Measurements from ENCODE around the gene TAPBP. TPM values are rescaled to one million over a fixed set of nuclear protein-coding genes. Genes with fewer than 3 reads are reported as not detected.
"Not testable (repeated sequence)": the region's sequence is repeated elsewhere in the genome, so short reads cannot be mapped to it uniquely, and the experiment has no call there.

Gene TAPBP
- total and polyA plus RNA-seq, 4 donors, result 12.5 to 113 (median 54.3) TPM

- ATAC-seq (ENCODE audit: low FRiP score) (no peak), DNase-seq (peak in 1 of 2 donors; percentile 16)
- Histone ChIP-seq H3K4me3 (ENCODE audit: low read length in 2 of 2) (no peak overlapping the region), H3K9me3 (ENCODE audit: control insufficient read depth, low read length) (no peaks in the 10 kb centered on the region), H3K36me3 (ENCODE audit: control insufficient read depth in 1 of 2, insufficient read depth in 2 of 2, low read length in 1 of 2) (no peaks in the 10 kb centered on the region), H3K4me1 (ENCODE audit: control insufficient read depth in 1 of 2, insufficient read depth in 2 of 2, low read length in 2 of 2) (no peaks in the 10 kb centered on the region), H3K27ac (ENCODE audit: low read depth in 1 of 2, low read length in 2 of 2) (no peak overlapping the region), H3K27me3 (ENCODE audit: control insufficient read depth in 1 of 2, insufficient read depth in 2 of 2, low read length in 1 of 2) (no peaks in the 10 kb centered on the region)
- intact Hi-C loops (cut with DNase I), result no loop called here
- WGBS, 2 donors, result 92 to 93% methylated on average over 22 of the region's 22 CpGs
Observed at GRCh38 chr6:33286946-33287914, 26.6 kb downstream of the TAPBP start.

- H3K27me3 ChIP-seq (ENCODE audit: control insufficient read depth in 1 of 2, insufficient read depth in 2 of 2, low read length in 1 of 2); intact Hi-C loops (cut with DNase I); DNase-seq; ATAC-seq (ENCODE audit: low FRiP score); H3K9me3 ChIP-seq (ENCODE audit: control insufficient read depth, low read length); H3K27ac ChIP-seq (ENCODE audit: low read depth in 1 of 2, low read length in 2 of 2); H3K4me3 ChIP-seq (ENCODE audit: low read length in 2 of 2); H3K4me1 ChIP-seq (ENCODE audit: control insufficient read depth in 1 of 2, insufficient read depth in 2 of 2, low read length in 2 of 2); H3K36me3 ChIP-seq (ENCODE audit: control insufficient read depth in 1 of 2, insufficient read depth in 2 of 2, low read length in 1 of 2): not testable (repeated sequence)
- WGBS, 2 donors, result 85 to 88% methylated on average over 4 of the region's 4 CpGs
Observed at GRCh38 chr6:33285214-33285613, 28.7 kb downstream of the TAPBP start.

- H3K27ac ChIP-seq (ENCODE audit: low read depth in 1 of 2, low read length in 2 of 2), result no peak overlapping the region
- H3K4me3 ChIP-seq (ENCODE audit: low read length in 2 of 2), result no peak overlapping the region
- no peaks in the 10 kb centered on the region for H3K9me3 ChIP-seq (ENCODE audit: control insufficient read depth, low read length)
- ATAC-seq (ENCODE audit: low FRiP score) (no peak), DNase-seq (no peak)
- 74 to 77% methylated on average over 6 of the region's 6 CpGs for WGBS, 2 donors
- intact Hi-C loops (cut with DNase I), result no loop called here
- H3K27me3 ChIP-seq (ENCODE audit: control insufficient read depth in 1 of 2, insufficient read depth in 2 of 2, low read length in 1 of 2), result no peaks in the 10 kb centered on the region
- H3K36me3 ChIP-seq (ENCODE audit: control insufficient read depth in 1 of 2, insufficient read depth in 2 of 2, low read length in 1 of 2), result no peaks in the 10 kb centered on the region
- H3K4me1 ChIP-seq (ENCODE audit: control insufficient read depth in 1 of 2, insufficient read depth in 2 of 2, low read length in 2 of 2), result no peaks in the 10 kb centered on the region
Observed at GRCh38 chr6:33280539-33280938, 33.3 kb downstream of the TAPBP start.

GRCh38 chr6:33279971-33280511 is 33.8 kb downstream of the TAPBP start:
- intact Hi-C loops (cut with DNase I), result loop anchor here in 1 of 2 donors (5.0 kb wide), 2 partner anchors 32 to 132 kb away; partner anchors contain the start of genes PHF1 and TAPBP
- H3K36me3 ChIP-seq (ENCODE audit: control insufficient read depth in 1 of 2, insufficient read depth in 2 of 2, low read length in 1 of 2), result no peaks in the 10 kb centered on the region
- H3K9me3 ChIP-seq (ENCODE audit: control insufficient read depth, low read length), result no peaks in the 10 kb centered on the region
- 56 to 62% methylated on average over 5 of the region's 5 CpGs for WGBS, 2 donors
- H3K27me3 ChIP-seq (ENCODE audit: control insufficient read depth in 1 of 2, insufficient read depth in 2 of 2, low read length in 1 of 2), result no peaks in the 10 kb centered on the region
- no peaks in the 10 kb centered on the region for H3K4me1 ChIP-seq (ENCODE audit: control insufficient read depth in 1 of 2, insufficient read depth in 2 of 2, low read length in 2 of 2)
- no peak overlapping the region for H3K27ac ChIP-seq (ENCODE audit: low read depth in 1 of 2, low read length in 2 of 2)
- no peak for DNase-seq
- no peak overlapping the region for H3K4me3 ChIP-seq (ENCODE audit: low read length in 2 of 2)
- no peak for ATAC-seq (ENCODE audit: low FRiP score)

GRCh38 chr6:33279257-33279695 is 34.6 kb downstream of the TAPBP start:
- H3K9me3 ChIP-seq (ENCODE audit: control insufficient read depth, low read length), result no peaks in the 10 kb centered on the region
- no peaks in the 10 kb centered on the region for H3K4me1 ChIP-seq (ENCODE audit: control insufficient read depth in 1 of 2, insufficient read depth in 2 of 2, low read length in 2 of 2)
- H3K27ac ChIP-seq (ENCODE audit: low read depth in 1 of 2, low read length in 2 of 2), result no peak overlapping the region
- ATAC-seq (ENCODE audit: low FRiP score) (no peak), DNase-seq (no peak)
- H3K36me3 ChIP-seq (ENCODE audit: control insufficient read depth in 1 of 2, insufficient read depth in 2 of 2, low read length in 1 of 2), result no peaks in the 10 kb centered on the region
- WGBS, 2 donors, result 68 to 73% methylated on average over 13 of the region's 13 CpGs
- no peaks in the 10 kb centered on the region for H3K27me3 ChIP-seq (ENCODE audit: control insufficient read depth in 1 of 2, insufficient read depth in 2 of 2, low read length in 1 of 2)
- intact Hi-C loops (cut with DNase I), result loop anchor here in 1 of 2 donors (5.0 kb wide), 2 partner anchors 33 to 133 kb away; partner anchors contain the start of genes PHF1 and TAPBP
- H3K4me3 ChIP-seq (ENCODE audit: low read length in 2 of 2), result no peak overlapping the region

- Histone ChIP-seq H3K36me3 (ENCODE audit: control insufficient read depth in 1 of 2, insufficient read depth in 2 of 2, low read length in 1 of 2) (no peaks in the 10 kb centered on the region), H3K27me3 (ENCODE audit: control insufficient read depth in 1 of 2, insufficient read depth in 2 of 2, low read length in 1 of 2) (no peaks in the 10 kb centered on the region), H3K4me1 (ENCODE audit: control insufficient read depth in 1 of 2, insufficient read depth in 2 of 2, low read length in 2 of 2) (no peaks in the 10 kb centered on the region), H3K9me3 (ENCODE audit: control insufficient read depth, low read length) (no peaks in the 10 kb centered on the region), H3K27ac (ENCODE audit: low read depth in 1 of 2, low read length in 2 of 2) (no peak overlapping the region), H3K4me3 (ENCODE audit: low read length in 2 of 2) (no peak overlapping the region)
- WGBS, 2 donors, result 85 to 86% methylated on average over 3 of the region's 3 CpGs
- ATAC-seq (ENCODE audit: low FRiP score) (no peak), DNase-seq (no peak)
- intact Hi-C loops (cut with DNase I), result loop anchor here in 1 of 2 donors (5.0 kb wide), 2 partner anchors 33 to 133 kb away; partner anchors contain the start of genes PHF1 and TAPBP
Observed at GRCh38 chr6:33278810-33279209, 35.1 kb downstream of the TAPBP start.

GRCh38 chr6:33278392-33278741 is 35.5 kb downstream of the TAPBP start:
- H3K4me1 ChIP-seq (ENCODE audit: control insufficient read depth in 1 of 2, insufficient read depth in 2 of 2, low read length in 2 of 2), result no peaks in the 10 kb centered on the region
- ATAC-seq (ENCODE audit: low FRiP score), result no peak
- no peak overlapping the region for H3K27ac ChIP-seq (ENCODE audit: low read depth in 1 of 2, low read length in 2 of 2)
- H3K36me3 ChIP-seq (ENCODE audit: control insufficient read depth in 1 of 2, insufficient read depth in 2 of 2, low read length in 1 of 2), result no peaks in the 10 kb centered on the region
- no peak overlapping the region for H3K4me3 ChIP-seq (ENCODE audit: low read length in 2 of 2)
- whole genome bisulfite sequencing, 2 donors, result 77 to 78% methylated on average over 9 of the region's 9 CpGs
- no peaks in the 10 kb centered on the region for H3K27me3 ChIP-seq (ENCODE audit: control insufficient read depth in 1 of 2, insufficient read depth in 2 of 2, low read length in 1 of 2)
- intact Hi-C loops (cut with DNase I), result loop anchor here in 1 of 2 donors (5.0 kb wide), 2 partner anchors 34 to 134 kb away; partner anchors contain the start of genes PHF1 and TAPBP
- DNase-seq, result no peak
- no peaks in the 10 kb centered on the region for H3K9me3 ChIP-seq (ENCODE audit: control insufficient read depth, low read length)

- H3K9me3 ChIP-seq (ENCODE audit: control insufficient read depth, low read length), result no peaks in the 10 kb centered on the region
- H3K4me3 ChIP-seq (ENCODE audit: low read length in 2 of 2), result peak overlapping the region; percentile 46 to 50
- DNase-seq (no peak), ATAC-seq (ENCODE audit: low FRiP score) (peak; percentile 2)
- 45 to 47% methylated on average over 39 of the region's 39 CpGs for WGBS, 2 donors
- H3K36me3 ChIP-seq (ENCODE audit: control insufficient read depth in 1 of 2, insufficient read depth in 2 of 2, low read length in 1 of 2), result no peaks in the 10 kb centered on the region
- H3K27ac ChIP-seq (ENCODE audit: low read depth in 1 of 2, low read length in 2 of 2), result peak overlapping the region; percentile 20 to 28
- H3K4me1 ChIP-seq (ENCODE audit: control insufficient read depth in 1 of 2, insufficient read depth in 2 of 2, low read length in 2 of 2), result no peaks in the 10 kb centered on the region
- H3K27me3 ChIP-seq (ENCODE audit: control insufficient read depth in 1 of 2, insufficient read depth in 2 of 2, low read length in 1 of 2), result no peaks in the 10 kb centered on the region
- intact Hi-C loops (cut with DNase I), result loop anchor here in 1 of 2 donors (5.0 kb wide), 2 partner anchors 34 to 134 kb away; partner anchors contain the start of genes PHF1 and TAPBP
Observed at GRCh38 chr6:33277663-33278391, 36.1 kb downstream of the TAPBP start.

All from aorta (tissue), 5 donors.